Measurements from ENCODE around the gene ADARB2. TPM values are rescaled to one million over a fixed set of nuclear protein-coding genes. Genes with fewer than 3 reads are reported as not detected.

Gene ADARB2
- total and polyA plus RNA-seq, 7 donors: 0.05 to 0.39 (median 0.15) TPM; not detected in 2

GRCh38 chr10:1267568-1267967 lies 469.8 kb downstream of the ADARB2 start:
- H3K9me3 ChIP-seq: no peaks in the 10 kb centered on the region
- H3K4me1 ChIP-seq: no peaks in the 10 kb centered on the region
- no peaks in the 10 kb centered on the region for H3K36me3 ChIP-seq (ENCODE audit: insufficient read depth in 1 of 2, low read depth in 1 of 2)
- intact Hi-C loops (cut with DNase I): no loop called here
- TF ChIP-seq CTCF (IDR thresholded peaks at IDR 0.05): no peak
- no peak overlapping the region for H3K4me3 ChIP-seq
- H3K27ac ChIP-seq: no peak overlapping the region
- DNase-seq (no peak), ATAC-seq (no peak)
- no peaks in the 10 kb centered on the region for H3K27me3 ChIP-seq (ENCODE audit: insufficient read depth in 3 of 3, low read length in 2 of 3)
- 42 to 54% (median 51%) methylated on average over 7 of the region's 7 CpGs for WGBS, 3 donors

- Histone ChIP-seq H3K9me3 (no peaks in the 10 kb centered on the region), H3K27ac (no peak overlapping the region), H3K36me3 (ENCODE audit: insufficient read depth in 1 of 2, low read depth in 1 of 2) (no peaks in the 10 kb centered on the region), H3K27me3 (ENCODE audit: insufficient read depth in 3 of 3, low read length in 2 of 3) (no peaks in the 10 kb centered on the region), H3K4me3 (no peak overlapping the region), H3K4me1 (no peaks in the 10 kb centered on the region)
- ATAC-seq (no peak), DNase-seq (no peak)
- 64 to 72% (median 68%) methylated on average over 8 of the region's 8 CpGs for WGBS, 3 donors
- no peak for TF ChIP-seq CTCF (IDR thresholded peaks at IDR 0.05)
- intact Hi-C loops (cut with DNase I): no loop called here
Measured at GRCh38 chr10:1267148-1267547, 470.2 kb downstream of the ADARB2 start.

GRCh38 chr10:1266033-1266802 lies 471.1 kb downstream of the ADARB2 start:
- no peak for DNase-seq
- Histone ChIP-seq H3K4me3 (no peak overlapping the region), H3K36me3 (ENCODE audit: insufficient read depth in 1 of 2, low read depth in 1 of 2) (no peaks in the 10 kb centered on the region), H3K27ac (no peak overlapping the region), H3K27me3 (ENCODE audit: insufficient read depth in 3 of 3, low read length in 2 of 3) (no peaks in the 10 kb centered on the region), H3K4me1 (no peaks in the 10 kb centered on the region), H3K9me3 (no peaks in the 10 kb centered on the region)
- ATAC-seq: no peak
- 80% methylated on average over 36 of the region's 36 CpGs for WGBS, 3 donors
- no peak for TF ChIP-seq CTCF (IDR thresholded peaks at IDR 0.05)
- intact Hi-C loops (cut with DNase I): no loop called here

GRCh38 chr10:1264001-1264400 lies 473.3 kb downstream of the ADARB2 start:
- H3K4me1 ChIP-seq: no peaks in the 10 kb centered on the region
- no peak overlapping the region for H3K4me3 ChIP-seq
- intact Hi-C loops (cut with DNase I): no loop called here
- no peak for TF ChIP-seq CTCF (IDR thresholded peaks at IDR 0.05)
- no peaks in the 10 kb centered on the region for H3K27me3 ChIP-seq (ENCODE audit: insufficient read depth in 3 of 3, low read length in 2 of 3)
- no peak for DNase-seq
- no peaks in the 10 kb centered on the region for H3K9me3 ChIP-seq
- 70 to 79% (median 75%) methylated on average over 9 of the region's 9 CpGs for WGBS, 3 donors
- no peak overlapping the region for H3K27ac ChIP-seq
- ATAC-seq: no peak
- H3K36me3 ChIP-seq (ENCODE audit: insufficient read depth in 1 of 2, low read depth in 1 of 2): no peaks in the 10 kb centered on the region

- no peak for ATAC-seq
- H3K9me3 ChIP-seq: no peaks in the 10 kb centered on the region
Measured at GRCh38 chr10:1257274-1257673, 480.1 kb downstream of the ADARB2 start.

More at GRCh38 chr10:1257274-1257673, 480.1 kb downstream of the ADARB2 start:
- WGBS, 3 donors: 72 to 74% (median 73%) methylated on average over 7 of the region's 7 CpGs
- H3K27ac ChIP-seq: no peak overlapping the region
- no peaks in the 10 kb centered on the region for H3K36me3 ChIP-seq (ENCODE audit: insufficient read depth in 1 of 2, low read depth in 1 of 2)
- H3K4me3 ChIP-seq: no peak overlapping the region
- DNase-seq: no peak
- intact Hi-C loops (cut with DNase I): no loop called here
- TF ChIP-seq CTCF (IDR thresholded peaks at IDR 0.05): no peak
- H3K4me1 ChIP-seq: no peaks in the 10 kb centered on the region
- peaks cover 0 to 4% (median 1%) of the 10 kb centered on the region in 3 donors for H3K27me3 ChIP-seq (ENCODE audit: insufficient read depth in 3 of 3, low read length in 2 of 3)
